Activated T-helper 1 cell treated with anti-CD3 and anti-CD28 coated beads, Interleukin-2, amount 50 U/mL, for 16 hours (primary cell): ENCODE data around the gene PADI6.
"Not testable (repeated sequence)": the region's sequence is repeated elsewhere in the genome, so short reads cannot be mapped to it uniquely, and the experiment has no call there.

Experiments
- DNase-seq, 2 donors: peaks; one replicate each; pipeline ENCODE4 v3.0.0-alpha.2; 2020; ENCODE audit warnings: low read depth in 1 of 2, low spot score in 1 of 2

The PADI6 gene

GRCh38 chr1:17371896-17372295 lies at the start of gene PADI6:
Gene PADI6 (plus strand): TSS chr1:17372196. CDS start chr1:17372246, 50 bp downstream.
- DNase-seq = no peak

GRCh38 chr1:17328855-17329254 lies 43.1 kb upstream of the PADI6 start:
- no peak for DNase-seq

DNA sequence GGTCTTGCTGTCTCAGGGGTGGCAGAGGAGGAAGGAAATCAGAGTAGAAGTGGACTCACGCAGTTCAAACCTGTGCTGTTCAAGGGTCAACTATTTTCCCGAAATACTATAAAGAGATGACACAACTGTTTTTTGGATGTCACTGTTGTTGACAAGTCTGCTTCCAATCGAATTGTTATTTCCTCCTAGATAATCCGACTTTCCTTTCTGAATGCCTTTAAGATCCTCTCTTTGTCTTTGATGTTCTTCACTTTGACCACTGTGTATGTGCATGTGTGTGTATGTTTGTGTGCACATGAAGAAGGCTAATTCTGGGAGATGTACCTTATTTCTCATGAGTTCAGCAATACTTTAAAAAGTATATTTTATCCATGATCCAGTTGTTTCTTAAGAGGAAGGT lies 42.4 kb upstream of the PADI6 start:
- no peak for DNase-seq

DNA sequence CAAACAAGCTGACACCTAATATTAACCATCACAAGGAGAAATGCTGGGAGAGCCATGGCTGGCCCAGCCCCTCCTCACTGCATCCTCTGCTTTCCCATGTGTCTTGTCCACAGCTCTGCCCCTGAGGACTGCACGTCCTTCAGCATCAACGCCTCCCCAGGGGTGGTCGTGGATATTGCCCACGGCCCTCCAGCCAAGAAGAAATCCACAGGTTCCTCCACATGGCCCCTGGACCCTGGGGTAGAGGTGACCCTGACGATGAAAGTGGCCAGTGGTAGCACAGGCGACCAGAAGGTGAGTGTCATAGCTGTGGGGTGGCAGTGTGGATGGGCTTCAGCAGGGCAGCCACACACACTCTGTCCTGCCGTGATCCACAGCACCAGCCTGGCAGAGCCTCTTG lies 41.1 kb upstream of the PADI6 start:
- no peak for DNase-seq

GRCh38 chr1:17333081-17333480 lies 38.9 kb upstream of the PADI6 start:
- DNase-seq = no peak

GRCh38 chr1:17335821-17336710 lies 35.9 kb upstream of the PADI6 start:
- peak; percentile 15 to 29 for DNase-seq

GRCh38 chr1:17338706-17339493 lies 33.1 kb upstream of the PADI6 start:
- no peak for DNase-seq

DNA sequence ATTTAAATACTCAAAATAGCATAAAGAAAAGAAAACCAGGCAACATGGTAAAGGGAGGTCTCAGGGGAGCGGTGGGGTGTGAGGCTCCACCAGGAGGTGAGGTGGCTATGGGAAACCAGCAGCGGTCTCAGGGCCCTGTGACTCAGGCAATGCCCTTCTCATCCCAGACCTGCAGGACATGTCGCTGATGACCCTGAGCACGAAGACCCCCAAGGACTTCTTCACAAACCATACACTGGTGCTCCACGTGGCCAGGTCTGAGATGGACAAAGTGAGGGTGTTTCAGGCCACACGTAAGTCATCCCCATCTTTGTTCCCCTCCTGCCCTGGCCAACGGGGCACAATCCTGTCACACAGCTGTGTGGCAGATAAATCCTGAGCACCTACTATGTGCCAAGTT lies 32.5 kb upstream of the PADI6 start:
- no peak for DNase-seq

DNA sequence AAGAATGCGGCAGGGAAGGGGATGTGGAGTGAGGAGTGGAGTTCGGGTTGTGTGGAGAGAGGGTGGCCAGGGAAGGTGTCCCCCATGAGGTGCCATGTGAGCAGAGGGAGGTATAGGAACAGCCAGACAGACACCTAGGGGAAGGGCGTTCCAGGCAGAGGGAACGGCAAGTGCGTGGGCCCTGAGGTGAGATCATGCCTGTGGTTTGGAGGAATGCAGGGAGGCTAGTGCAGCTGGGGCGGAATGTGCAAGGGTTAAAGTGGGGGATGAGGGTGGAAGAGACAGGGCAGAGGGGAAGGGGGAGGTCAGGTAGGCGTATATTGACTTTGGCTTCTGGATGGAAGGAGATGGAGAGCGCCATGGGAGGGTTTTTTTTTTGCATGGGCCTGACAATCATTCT lies 31.6 kb upstream of the PADI6 start:
- DNase-seq = no peak

- DNase-seq = no peak
Observed at GRCh38 chr1:17342014-17342441, 30.0 kb upstream of the PADI6 start.

- not testable (repeated sequence) for DNase-seq
Observed at GRCh38 chr1:17345506-17345905, 26.5 kb upstream of the PADI6 start.

DNA sequence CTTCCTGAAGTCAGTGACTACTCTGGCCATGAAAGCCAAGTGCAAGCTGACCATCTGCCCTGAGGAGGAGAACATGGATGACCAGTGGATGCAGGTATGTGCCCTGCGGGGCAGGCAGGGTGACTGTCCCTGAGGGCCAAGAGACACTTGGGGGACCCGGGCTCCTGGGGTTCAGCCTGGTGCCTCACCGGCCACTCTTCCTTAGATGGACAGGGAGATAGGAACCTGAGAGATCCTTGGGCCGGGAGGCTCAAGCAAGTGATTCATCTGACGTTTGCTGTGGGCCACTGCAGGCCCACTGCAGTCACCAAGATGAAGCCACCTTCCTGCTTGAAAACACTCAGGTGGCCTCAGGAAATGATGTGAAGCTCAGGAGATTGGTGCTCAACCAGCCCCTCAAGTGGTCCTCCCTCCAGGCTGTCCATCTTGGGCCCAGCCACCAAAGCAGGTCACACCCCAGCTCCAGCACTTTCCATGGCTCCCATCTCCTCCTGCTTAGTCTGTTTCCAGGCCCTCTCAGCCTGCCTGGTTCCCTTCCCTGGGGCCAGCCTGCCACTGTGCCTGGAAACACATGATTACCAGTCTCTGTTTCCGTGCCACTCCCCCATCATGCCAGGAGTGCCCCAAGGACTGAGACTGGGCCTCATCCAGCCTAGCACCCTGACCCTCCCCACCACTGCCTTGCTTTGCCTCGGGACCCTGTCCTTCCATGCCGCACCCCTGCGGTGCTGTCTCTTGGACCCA lies 25.8 kb upstream of the PADI6 start:
- DNase-seq = no peak

DNA sequence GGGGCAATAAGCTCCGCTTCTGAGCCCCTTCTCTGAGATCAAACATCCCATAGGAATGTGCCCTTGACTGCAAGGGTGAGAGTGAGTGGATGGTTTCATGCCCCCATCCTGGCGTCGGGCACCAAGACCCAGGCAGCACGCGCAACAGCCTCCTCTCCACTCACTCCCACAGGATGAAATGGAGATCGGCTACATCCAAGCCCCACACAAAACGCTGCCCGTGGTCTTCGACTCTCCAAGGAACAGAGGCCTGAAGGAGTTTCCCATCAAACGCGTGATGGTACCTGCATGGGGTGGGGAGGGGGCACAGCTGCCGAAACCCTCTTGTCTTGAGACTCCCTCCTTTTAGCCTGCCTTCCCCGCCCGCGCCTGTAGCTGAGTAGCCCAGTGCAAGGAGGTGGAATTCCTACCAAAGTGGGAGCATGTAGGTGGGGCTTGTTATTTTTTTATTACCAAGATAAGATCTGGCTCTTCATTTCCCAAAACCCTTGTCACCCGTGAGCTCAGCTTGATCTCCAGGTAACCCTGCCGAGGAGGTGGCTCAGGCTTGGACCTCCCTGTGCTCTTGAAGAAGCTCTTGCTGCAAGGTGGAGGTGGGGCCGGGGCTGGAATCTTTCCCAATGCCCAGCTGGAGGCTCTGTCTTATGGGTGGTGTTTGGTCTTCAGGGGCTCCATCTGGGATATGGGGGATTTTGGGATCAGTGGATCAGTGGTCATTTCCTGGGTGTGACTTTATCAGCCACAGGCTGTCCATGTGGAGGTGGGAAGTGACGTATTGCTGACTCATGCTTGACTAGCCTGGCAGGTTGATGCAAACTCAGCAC lies 24.0 kb upstream of the PADI6 start:
- no peak for DNase-seq

DNA sequence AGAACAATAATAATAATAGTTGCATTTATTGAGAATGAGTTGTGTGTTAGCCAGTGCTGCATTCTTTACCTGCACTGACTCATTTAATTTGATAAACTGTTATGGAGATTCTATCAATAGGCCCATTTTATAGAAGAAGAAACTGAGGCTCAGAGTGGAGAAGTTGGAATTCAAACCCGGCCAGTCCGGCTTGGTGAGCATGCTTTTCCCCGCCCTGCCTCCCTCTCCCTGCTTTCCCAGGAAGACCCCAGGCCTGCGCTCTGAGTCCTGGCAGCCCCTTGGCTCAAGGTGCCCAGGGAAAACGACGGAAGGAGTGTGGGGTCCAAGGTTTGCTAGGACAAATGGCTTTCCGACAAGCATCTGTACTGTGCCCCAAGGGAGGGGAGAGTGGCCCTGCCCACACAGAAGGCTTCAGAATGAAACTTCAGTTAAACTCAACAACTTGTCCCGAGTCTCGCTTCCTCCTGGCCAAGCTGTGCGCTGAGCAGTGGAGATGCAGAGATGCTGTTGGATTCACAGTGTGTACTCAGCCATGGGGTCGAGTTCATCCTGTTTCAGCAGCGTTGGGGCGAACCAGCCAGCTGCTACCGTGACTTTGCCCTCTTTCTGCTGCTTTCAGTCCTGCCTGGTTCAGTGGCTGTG lies 23.3 kb upstream of the PADI6 start:
- DNase-seq = no peak

- no peak for DNase-seq
Observed at GRCh38 chr1:17350083-17350482, 21.9 kb upstream of the PADI6 start.

- no peak for DNase-seq
Observed at GRCh38 chr1:17350928-17351446, 21.0 kb upstream of the PADI6 start.

DNA sequence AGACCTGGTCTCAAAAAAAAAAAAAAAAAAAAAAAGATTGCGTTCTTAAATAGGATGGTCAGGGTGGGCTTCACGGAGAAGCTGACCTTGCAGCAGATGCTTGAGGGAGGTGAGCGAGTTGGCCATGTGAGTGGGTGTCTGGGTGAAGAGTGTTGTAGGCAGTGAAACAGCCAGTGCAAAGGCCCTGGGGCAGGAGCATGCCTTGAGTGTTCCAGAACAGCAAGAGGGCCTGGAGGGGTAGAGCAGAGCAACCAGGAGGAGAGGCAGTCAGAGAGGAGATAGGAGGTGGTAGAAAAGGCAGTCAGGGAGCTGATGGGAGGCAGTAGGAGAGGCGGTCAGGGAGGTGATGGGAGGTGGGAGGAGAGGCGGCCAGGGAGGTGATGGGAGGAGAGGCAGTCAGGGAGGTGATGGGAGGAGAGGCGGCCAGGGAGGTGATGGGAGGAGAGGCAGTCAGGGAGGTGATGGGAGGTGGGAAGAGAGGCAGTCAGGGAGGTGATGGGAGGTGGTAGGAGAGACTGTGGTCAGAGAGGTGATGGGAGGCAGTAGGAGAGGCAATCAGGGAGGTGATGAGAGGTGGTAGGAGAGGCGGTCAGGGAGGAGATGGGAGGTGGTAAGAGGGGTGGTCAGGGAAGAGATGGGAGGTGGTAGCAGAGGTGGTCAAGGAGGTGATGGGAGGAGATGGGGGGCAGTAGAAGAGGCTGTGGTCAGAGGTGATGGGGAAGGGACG lies 20.2 kb upstream of the PADI6 start:
- no peak for DNase-seq

- no peak for DNase-seq
Observed at GRCh38 chr1:17352419-17352909, 19.5 kb upstream of the PADI6 start.

DNA sequence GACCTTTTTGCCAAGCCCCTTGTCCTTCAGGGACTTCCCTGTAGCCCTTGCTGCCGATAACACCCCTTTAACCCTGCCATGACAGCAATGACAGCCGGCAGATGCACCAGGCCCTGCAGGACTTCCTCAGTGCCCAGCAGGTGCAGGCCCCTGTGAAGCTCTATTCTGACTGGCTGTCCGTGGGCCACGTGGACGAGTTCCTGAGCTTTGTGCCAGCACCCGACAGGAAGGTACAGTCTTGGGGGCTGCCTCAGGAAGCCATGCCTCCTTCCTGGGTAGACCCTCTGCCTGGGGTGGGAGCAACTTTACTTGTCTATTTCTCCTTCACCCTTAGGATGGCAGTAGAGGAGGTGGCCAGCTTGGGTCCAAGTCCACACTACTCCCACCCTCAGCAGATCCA lies 16.1 kb upstream of the PADI6 start:
- no peak for DNase-seq
